ENCODE results near the gene LRP1B.

Gene LRP1B

DNA sequence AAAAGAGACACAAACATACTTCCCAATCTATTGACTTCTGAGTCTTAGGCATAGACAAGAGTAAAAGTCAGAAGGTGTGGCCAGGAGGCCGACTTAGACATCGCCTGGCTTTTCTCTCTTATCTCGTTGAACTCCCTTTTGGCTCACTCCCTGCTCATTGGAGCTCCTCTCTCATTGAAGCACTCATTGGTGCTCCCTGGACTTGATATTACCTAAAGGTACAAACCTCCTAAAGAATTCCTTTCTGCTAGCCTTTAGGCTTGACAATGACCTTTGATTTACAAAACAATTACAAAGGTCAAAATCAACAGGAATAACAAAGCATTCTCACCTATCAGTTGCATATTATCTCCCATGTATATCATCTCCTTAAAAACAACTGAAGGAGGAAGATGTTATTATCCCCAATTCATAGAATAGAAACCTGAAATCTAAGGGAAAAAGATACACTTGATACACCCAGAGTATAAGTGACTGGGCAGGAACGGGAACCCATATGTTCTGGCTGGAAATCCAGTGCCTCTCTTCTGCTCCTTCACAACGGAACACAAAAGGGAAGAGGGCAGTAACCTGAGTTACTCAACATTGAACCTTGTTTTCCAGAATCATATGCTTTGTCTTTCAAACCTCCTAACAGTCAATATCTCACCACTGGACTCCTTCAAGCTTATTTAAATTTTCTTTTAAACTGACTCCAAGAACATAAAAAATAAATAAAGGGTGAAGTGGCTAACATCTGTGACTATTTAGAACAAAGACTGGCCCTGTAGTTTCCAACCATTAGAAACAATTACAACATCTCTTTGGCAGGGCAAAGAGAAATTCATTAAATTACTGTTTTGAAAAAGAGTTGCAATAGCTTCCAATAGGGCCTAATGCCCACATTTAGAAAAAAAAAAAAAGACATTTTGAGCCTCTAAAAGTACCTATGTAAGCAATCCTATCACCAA lies 1247.9 kb downstream of the LRP1B start:
- no peaks in the 10 kb centered on the region for H3K36me3 ChIP-seq (ENCODE audit: insufficient read depth, low read length)

DNA sequence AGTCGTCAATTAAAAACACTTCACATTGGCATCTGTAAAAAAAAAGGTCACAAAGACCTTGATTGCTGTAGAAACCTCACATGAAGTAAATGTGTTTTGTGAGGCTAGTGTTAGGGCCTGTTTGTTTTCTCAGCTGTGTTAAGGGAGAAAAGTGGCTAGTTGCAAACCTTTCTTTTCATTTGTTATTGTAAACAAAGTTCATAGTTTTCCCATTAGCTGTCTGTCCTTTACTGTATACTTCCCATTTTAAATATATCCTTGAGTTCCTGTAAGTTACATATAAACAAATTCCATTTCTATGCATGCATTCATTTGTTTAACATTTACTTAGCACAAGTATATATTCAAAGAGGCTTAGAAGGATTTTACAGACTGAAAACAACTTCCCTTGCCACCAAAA lies 1250.2 kb downstream of the LRP1B start:
- Histone ChIP-seq H3K4me1 (ENCODE audit: insufficient read depth, low read length) (no peaks in the 10 kb centered on the region), H3K27me3 (ENCODE audit: control insufficient read depth in 1 of 2, insufficient read depth in 2 of 2, low read length in 2 of 2) (no peaks in the 10 kb centered on the region), H3K9me3 (ENCODE audit: low read length) (no peaks in the 10 kb centered on the region), H3K27ac (ENCODE audit: low read depth, low read length) (no peak overlapping the region), H3K36me3 (ENCODE audit: insufficient read depth, low read length) (no peaks in the 10 kb centered on the region), H3K9ac (ENCODE audit: low read length) (no peak overlapping the region), H3K4me3 (ENCODE audit: low read depth in 1 of 2, low read length in 2 of 2) (no peak overlapping the region)

More for the DNA sequence above, 1247.9 kb downstream of the LRP1B start:
- H3K9me3 ChIP-seq (ENCODE audit: low read length) = no peaks in the 10 kb centered on the region
- H3K27ac ChIP-seq (ENCODE audit: low read depth, low read length) = no peak overlapping the region
- H3K27me3 ChIP-seq (ENCODE audit: control insufficient read depth in 1 of 2, insufficient read depth in 2 of 2, low read length in 2 of 2) = no peaks in the 10 kb centered on the region
- no peaks in the 10 kb centered on the region for H3K4me1 ChIP-seq (ENCODE audit: insufficient read depth, low read length)
- no peak overlapping the region for H3K9ac ChIP-seq (ENCODE audit: low read length)
- H3K4me3 ChIP-seq (ENCODE audit: low read depth in 1 of 2, low read length in 2 of 2) = no peak overlapping the region

GRCh38 chr2:140876015-140876414 lies 1254.8 kb downstream of the LRP1B start:
- no peaks in the 10 kb centered on the region for H3K36me3 ChIP-seq (ENCODE audit: insufficient read depth, low read length)
- no peak overlapping the region for H3K27ac ChIP-seq (ENCODE audit: low read depth, low read length)
- H3K9me3 ChIP-seq (ENCODE audit: low read length) = no peaks in the 10 kb centered on the region
- no peak overlapping the region for H3K9ac ChIP-seq (ENCODE audit: low read length)
- no peaks in the 10 kb centered on the region for H3K27me3 ChIP-seq (ENCODE audit: control insufficient read depth in 1 of 2, insufficient read depth in 2 of 2, low read length in 2 of 2)
- no peak overlapping the region for H3K4me3 ChIP-seq (ENCODE audit: low read depth in 1 of 2, low read length in 2 of 2)
- no peaks in the 10 kb centered on the region for H3K4me1 ChIP-seq (ENCODE audit: insufficient read depth, low read length)

- Histone ChIP-seq H3K9me3 (ENCODE audit: low read length) (no peaks in the 10 kb centered on the region), H3K27me3 (ENCODE audit: control insufficient read depth in 1 of 2, insufficient read depth in 2 of 2, low read length in 2 of 2) (no peaks in the 10 kb centered on the region), H3K9ac (ENCODE audit: low read length) (no peak overlapping the region), H3K4me1 (ENCODE audit: insufficient read depth, low read length) (no peaks in the 10 kb centered on the region), H3K4me3 (ENCODE audit: low read depth in 1 of 2, low read length in 2 of 2) (no peak overlapping the region), H3K36me3 (ENCODE audit: insufficient read depth, low read length) (no peaks in the 10 kb centered on the region), H3K27ac (ENCODE audit: low read depth, low read length) (no peak overlapping the region)
Observed at GRCh38 chr2:140873915-140874531, 1256.8 kb downstream of the LRP1B start.

- Histone ChIP-seq H3K27ac (ENCODE audit: low read depth, low read length) (no peak overlapping the region), H3K9me3 (ENCODE audit: low read length) (no peaks in the 10 kb centered on the region), H3K27me3 (ENCODE audit: control insufficient read depth in 1 of 2, insufficient read depth in 2 of 2, low read length in 2 of 2) (no peaks in the 10 kb centered on the region), H3K36me3 (ENCODE audit: insufficient read depth, low read length) (no peaks in the 10 kb centered on the region), H3K9ac (ENCODE audit: low read length) (no peak overlapping the region), H3K4me3 (ENCODE audit: low read depth in 1 of 2, low read length in 2 of 2) (no peak overlapping the region), H3K4me1 (ENCODE audit: insufficient read depth, low read length) (no peaks in the 10 kb centered on the region)
Observed at GRCh38 chr2:140869925-140870324, 1260.9 kb downstream of the LRP1B start.

- Histone ChIP-seq H3K9ac (ENCODE audit: low read length) (no peak overlapping the region), H3K36me3 (ENCODE audit: insufficient read depth, low read length) (no peaks in the 10 kb centered on the region), H3K4me1 (ENCODE audit: insufficient read depth, low read length) (no peaks in the 10 kb centered on the region), H3K27ac (ENCODE audit: low read depth, low read length) (no peak overlapping the region), H3K9me3 (ENCODE audit: low read length) (no peaks in the 10 kb centered on the region), H3K27me3 (ENCODE audit: control insufficient read depth in 1 of 2, insufficient read depth in 2 of 2, low read length in 2 of 2) (no peaks in the 10 kb centered on the region), H3K4me3 (ENCODE audit: low read depth in 1 of 2, low read length in 2 of 2) (no peak overlapping the region)
Observed at GRCh38 chr2:140869107-140869506, 1261.7 kb downstream of the LRP1B start.

DNA sequence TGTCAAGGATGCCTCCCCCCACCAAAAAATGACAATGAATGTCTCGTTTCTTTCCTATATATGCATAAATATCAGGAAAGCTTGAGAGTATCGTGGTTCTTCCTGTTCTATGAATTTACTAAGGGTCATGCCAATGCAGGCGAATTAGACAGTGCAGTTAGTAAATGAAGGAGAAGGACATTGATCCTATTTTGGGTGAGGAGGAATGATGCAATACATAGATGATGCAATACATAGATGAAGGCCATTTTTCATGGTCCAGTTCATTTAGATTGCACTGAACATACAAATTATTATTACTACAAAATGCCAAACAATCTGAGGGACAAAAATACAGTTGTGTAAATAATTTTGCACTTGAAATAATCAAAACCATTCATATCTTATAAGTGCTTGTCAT lies 1265.0 kb downstream of the LRP1B start:
- no peak overlapping the region for H3K4me3 ChIP-seq (ENCODE audit: low read depth in 1 of 2, low read length in 2 of 2)
- H3K9ac ChIP-seq (ENCODE audit: low read length) = no peak overlapping the region
- H3K4me1 ChIP-seq (ENCODE audit: insufficient read depth, low read length) = no peaks in the 10 kb centered on the region
- no peaks in the 10 kb centered on the region for H3K36me3 ChIP-seq (ENCODE audit: insufficient read depth, low read length)
- no peaks in the 10 kb centered on the region for H3K27me3 ChIP-seq (ENCODE audit: control insufficient read depth in 1 of 2, insufficient read depth in 2 of 2, low read length in 2 of 2)
- H3K27ac ChIP-seq (ENCODE audit: low read depth, low read length) = no peak overlapping the region
- H3K9me3 ChIP-seq (ENCODE audit: low read length) = no peaks in the 10 kb centered on the region

- Histone ChIP-seq H3K27ac (ENCODE audit: low read depth, low read length) (no peak overlapping the region), H3K36me3 (ENCODE audit: insufficient read depth, low read length) (no peaks in the 10 kb centered on the region), H3K9ac (ENCODE audit: low read length) (no peak overlapping the region), H3K27me3 (ENCODE audit: control insufficient read depth in 1 of 2, insufficient read depth in 2 of 2, low read length in 2 of 2) (no peaks in the 10 kb centered on the region), H3K9me3 (ENCODE audit: low read length) (no peaks in the 10 kb centered on the region), H3K4me1 (ENCODE audit: insufficient read depth, low read length) (no peaks in the 10 kb centered on the region), H3K4me3 (ENCODE audit: low read depth in 1 of 2, low read length in 2 of 2) (no peak overlapping the region)
Observed at GRCh38 chr2:140863713-140864112, 1267.1 kb downstream of the LRP1B start.

DNA sequence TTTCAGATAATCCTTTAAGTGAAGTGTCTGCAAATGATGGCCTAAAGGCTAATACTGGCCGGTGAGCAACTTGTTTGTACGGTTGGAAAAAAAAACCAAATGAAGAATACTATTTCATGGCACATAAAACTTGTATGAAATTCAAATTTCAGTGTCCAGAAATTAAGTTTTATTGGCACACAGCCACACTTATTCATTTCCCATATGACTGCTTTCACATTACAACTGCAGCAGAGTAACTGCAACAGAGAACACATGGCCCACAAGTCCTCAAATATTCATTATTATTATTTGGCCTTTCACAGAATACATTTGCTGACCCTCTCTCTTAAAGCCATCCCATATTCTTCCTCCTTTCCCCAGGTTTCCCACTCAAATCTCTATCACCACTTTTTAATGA lies 1268.6 kb downstream of the LRP1B start:
- Histone ChIP-seq H3K4me1 (ENCODE audit: insufficient read depth, low read length) (no peaks in the 10 kb centered on the region), H3K36me3 (ENCODE audit: insufficient read depth, low read length) (no peaks in the 10 kb centered on the region), H3K27me3 (ENCODE audit: control insufficient read depth in 1 of 2, insufficient read depth in 2 of 2, low read length in 2 of 2) (no peaks in the 10 kb centered on the region), H3K9ac (ENCODE audit: low read length) (no peak overlapping the region), H3K9me3 (ENCODE audit: low read length) (no peaks in the 10 kb centered on the region), H3K27ac (ENCODE audit: low read depth, low read length) (no peak overlapping the region), H3K4me3 (ENCODE audit: low read depth in 1 of 2, low read length in 2 of 2) (no peak overlapping the region)

DNA sequence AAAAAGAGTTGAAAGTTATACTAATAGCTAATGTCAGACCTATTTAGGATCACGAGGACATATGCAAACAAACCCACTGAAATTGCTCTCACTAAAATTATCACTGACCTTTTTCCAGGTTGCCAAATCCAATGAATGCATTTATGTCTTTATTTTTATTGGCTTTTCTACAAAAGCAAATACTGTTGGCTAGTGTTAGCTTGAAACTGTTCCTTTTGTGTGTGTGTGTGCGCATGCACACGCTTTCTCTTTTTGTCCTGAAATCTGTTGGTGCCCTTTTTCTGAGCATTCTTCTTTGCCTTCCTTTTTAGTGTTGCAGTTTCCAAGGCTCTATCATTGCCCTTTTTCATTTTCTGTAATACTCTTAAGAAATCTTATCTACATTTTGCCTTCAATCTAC lies 1269.2 kb downstream of the LRP1B start:
- no peak overlapping the region for H3K4me3 ChIP-seq (ENCODE audit: low read depth in 1 of 2, low read length in 2 of 2)
- H3K36me3 ChIP-seq (ENCODE audit: insufficient read depth, low read length) = no peaks in the 10 kb centered on the region
- H3K9ac ChIP-seq (ENCODE audit: low read length) = no peak overlapping the region
- H3K27me3 ChIP-seq (ENCODE audit: control insufficient read depth in 1 of 2, insufficient read depth in 2 of 2, low read length in 2 of 2) = no peaks in the 10 kb centered on the region
- no peak overlapping the region for H3K27ac ChIP-seq (ENCODE audit: low read depth, low read length)
- H3K4me1 ChIP-seq (ENCODE audit: insufficient read depth, low read length) = no peaks in the 10 kb centered on the region
- no peaks in the 10 kb centered on the region for H3K9me3 ChIP-seq (ENCODE audit: low read length)

DNA sequence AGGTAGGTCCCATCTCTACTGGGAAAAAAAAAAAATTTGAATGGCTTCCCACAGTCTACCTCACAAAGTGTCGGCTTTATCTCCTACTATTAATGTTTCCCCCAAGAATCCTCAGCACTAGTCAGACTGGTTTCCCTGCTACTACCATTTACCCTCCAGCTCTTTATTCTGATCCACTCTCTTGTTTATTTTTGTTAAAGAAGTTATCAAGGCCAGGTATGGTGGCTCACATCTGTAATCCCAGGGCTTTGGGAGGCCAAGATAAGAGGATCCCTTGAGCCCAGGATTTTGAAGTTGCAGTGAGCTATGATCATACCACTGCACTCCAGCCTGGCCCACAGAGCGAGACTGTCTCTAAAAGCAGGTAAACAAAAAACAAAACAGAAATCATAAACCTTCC lies 1275.3 kb downstream of the LRP1B start:
- Histone ChIP-seq H3K27ac (ENCODE audit: low read depth, low read length) (no peak overlapping the region), H3K27me3 (ENCODE audit: control insufficient read depth in 1 of 2, insufficient read depth in 2 of 2, low read length in 2 of 2) (no peaks in the 10 kb centered on the region), H3K9ac (ENCODE audit: low read length) (no peak overlapping the region), H3K36me3 (ENCODE audit: insufficient read depth, low read length) (no peaks in the 10 kb centered on the region), H3K9me3 (ENCODE audit: low read length) (no peaks in the 10 kb centered on the region), H3K4me3 (ENCODE audit: low read depth in 1 of 2, low read length in 2 of 2) (no peak overlapping the region), H3K4me1 (ENCODE audit: insufficient read depth, low read length) (no peaks in the 10 kb centered on the region)
